Measurements from ENCODE around the gene FLYWCH2.
"Not testable (repeated sequence)": the region's sequence is repeated elsewhere in the genome, so short reads cannot be mapped to it uniquely, and the experiment has no call there.

Gene FLYWCH2

DNA sequence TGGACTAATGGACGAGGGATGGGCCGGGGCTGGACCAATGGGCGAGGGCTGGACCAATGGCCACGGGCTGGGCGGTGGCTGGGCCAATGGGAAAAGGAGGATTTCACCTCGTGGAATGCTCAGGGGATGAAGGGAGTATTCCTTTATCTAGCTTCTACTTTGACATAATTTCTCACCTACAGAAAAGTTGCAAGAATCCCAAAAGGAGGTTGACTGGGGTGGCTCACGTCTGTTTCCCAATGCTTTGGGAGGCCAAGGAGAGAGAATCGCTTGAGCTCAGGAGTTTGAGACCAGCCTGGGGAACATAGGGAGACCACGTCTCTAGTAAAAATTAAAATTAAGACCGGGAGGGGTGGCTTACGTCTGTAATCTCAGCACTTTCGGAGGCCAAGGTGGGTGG lies 23.0 kb downstream of the FLYWCH2 start:
- no peak for TF ChIP-seq CTCF (IDR thresholded peaks at IDR 0.05; ENCODE audit: control insufficient read depth, extremely low read depth, insufficient read depth)
- peak overlapping the region; percentile 45 for H3K4me3 ChIP-seq (ENCODE audit: low read depth, low read length)
- DNase-seq (ENCODE audit: low read depth) = no peak

- 0 out of 2 replicates have a peak, but pooled peaks have one; percentile 22 for TF ChIP-seq CTCF (IDR thresholded peaks at IDR 0.05; ENCODE audit: control insufficient read depth, extremely low read depth, insufficient read depth)
- H3K4me3 ChIP-seq (ENCODE audit: low read depth, low read length); DNase-seq (ENCODE audit: low read depth): not testable (repeated sequence)
Measured at GRCh38 chr16:2907084-2907753, 24.2 kb downstream of the FLYWCH2 start.

DNA sequence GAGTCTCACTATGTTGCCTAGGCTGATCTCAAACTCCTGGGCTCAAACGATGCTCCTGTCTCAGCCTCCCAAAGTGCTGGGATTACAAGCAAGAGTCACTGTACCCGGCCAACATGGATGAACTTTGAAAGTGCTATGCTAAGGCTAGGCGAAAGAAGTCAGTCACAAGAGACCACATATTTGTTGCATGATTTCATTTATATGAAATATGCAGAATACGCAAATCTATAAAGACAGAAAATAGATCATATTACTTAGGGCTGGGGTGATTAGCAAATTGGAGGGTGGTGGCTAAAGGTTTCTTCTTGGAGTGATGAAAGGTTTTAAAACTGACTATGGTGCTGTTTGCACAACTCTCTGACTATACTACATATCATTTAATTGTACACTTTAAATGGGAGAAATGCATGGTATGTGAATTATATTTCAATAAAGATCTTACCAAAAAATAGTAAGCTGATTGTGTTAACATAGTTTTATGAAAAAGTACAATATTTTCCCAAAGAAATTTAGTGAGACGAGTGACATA lies 27.5 kb downstream of the FLYWCH2 start:
- TF ChIP-seq CTCF (IDR thresholded peaks at IDR 0.05; ENCODE audit: control insufficient read depth, extremely low read depth, insufficient read depth) = no peak
- DNase-seq (ENCODE audit: low read depth) = no peak
- H3K4me3 ChIP-seq (ENCODE audit: low read depth, low read length) = no peak overlapping the region

DNA sequence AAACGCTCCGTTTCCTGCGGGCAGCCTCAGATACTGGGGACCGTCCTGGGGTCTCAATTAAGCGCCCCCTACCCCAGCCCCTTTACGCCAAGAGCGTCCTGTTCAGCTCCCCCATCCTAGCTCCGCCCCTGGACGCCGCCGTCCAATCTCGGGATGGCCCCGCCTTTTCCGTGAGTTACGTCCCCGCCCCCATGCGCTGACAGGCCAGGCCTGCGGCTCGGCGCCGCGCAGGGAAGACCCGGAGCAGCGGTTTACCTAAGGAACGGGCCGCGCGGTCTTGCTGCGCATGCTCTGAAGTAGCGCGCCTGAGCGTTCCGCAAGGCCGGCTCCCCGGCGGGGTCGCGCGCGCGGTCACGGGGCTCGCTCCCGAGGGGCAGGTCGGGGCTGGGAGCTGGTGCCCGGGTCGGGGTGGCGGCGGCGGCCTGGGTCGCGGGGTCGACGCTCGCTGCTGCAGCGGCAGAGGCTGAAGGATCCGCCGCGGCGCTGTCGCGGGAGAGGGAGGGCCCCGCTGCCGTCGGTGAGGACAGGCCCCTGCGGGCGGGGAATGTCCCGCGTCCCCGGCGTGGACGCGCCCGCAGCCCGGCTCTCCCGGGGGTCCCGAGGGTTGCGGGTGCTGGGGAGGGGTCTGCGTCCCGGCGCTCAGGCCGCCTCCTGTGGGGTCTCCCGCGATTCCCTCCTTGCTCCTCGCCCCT lies 28.8 kb downstream of the FLYWCH2 start, which contains the start of gene FLYWCH1:
FLYWCH1 (plus strand) TSS at position 294 of the 692 bp plus-strand sequence. CDS start 17,755 bp downstream, outside the sequence.
- no peak for TF ChIP-seq CTCF (IDR thresholded peaks at IDR 0.05; ENCODE audit: control insufficient read depth, extremely low read depth, insufficient read depth)
- peak within 1 kb of the TSS; percentile 79 for H3K4me3 ChIP-seq (ENCODE audit: low read depth, low read length)
- DNase-seq (ENCODE audit: low read depth) = peak; percentile 88

- TF ChIP-seq CTCF (IDR thresholded peaks at IDR 0.05; ENCODE audit: control insufficient read depth, extremely low read depth, insufficient read depth) = no peak
- H3K4me3 ChIP-seq (ENCODE audit: low read depth, low read length) = peak overlapping the region; percentile 79
- DNase-seq (ENCODE audit: low read depth) = no peak
Measured at GRCh38 chr16:2912330-2913199, 29.6 kb downstream of the FLYWCH2 start.

- no peak overlapping the region for H3K4me3 ChIP-seq (ENCODE audit: low read depth, low read length)
- no peak for TF ChIP-seq CTCF (IDR thresholded peaks at IDR 0.05; ENCODE audit: control insufficient read depth, extremely low read depth, insufficient read depth)
- DNase-seq (ENCODE audit: low read depth) = no peak
Measured at GRCh38 chr16:2913603-2914002, 30.6 kb downstream of the FLYWCH2 start.

Measured in LNCaP clone FGC (cell line).